HCT116 (cell line): ENCODE results near the gene HDLBP. TPM values are rescaled to one million over a fixed set of nuclear protein-coding genes. Genes with fewer than 3 reads are reported as not detected.

Source experiments
- ATAC-seq: fragments of 200-7000 bp; cut with Tn5 transposase; 2 replicates; pipeline ENCODE4 v1.9.1; 2020; ENCODE audit warnings: mild to moderate bottlenecking, moderate library complexity
- BruUV-seq: library from RNA; stranded (reverse); fragments of 400-500 nt; replicated peaks from 2 replicates; lab custom pipeline; 2021; lab: Mats Ljungman, UMichigan
- CTCF ChIA-PET: fragments of 300-600 bp; sonication (Branson Sonifier 250); formaldehyde crosslinking; loops from one replicate; lab custom pipeline; 2021; ENCODE audit warnings: antibody characterized with exemption; lab: Charles Lee
- POLR2A ChIA-PET: fragments of 300-600, 350-600 bp; sonication (Branson Sonifier 250); formaldehyde crosslinking; loops from one replicate; lab custom pipeline; 2021; ENCODE audit warnings: antibody characterized with exemption; lab: Charles Lee
- RAD21 ChIA-PET, 2 experiments: fragments of 300-600 bp; sonication (Branson Sonifier 250); formaldehyde crosslinking; loops; one replicate each; lab custom pipeline; 2023; ENCODE audit warnings: low total read pairs in 2 of 2; ENCODE audit not compliant: uncharacterized antibody in 2 of 2, unreplicated experiment in 2 of 2, low non-redundant PET in 1 of 2; lab: Charles Lee
- DNase-seq: peaks from one replicate; pipeline ENCODE4 v3.0.0-alpha.2; 2010; ENCODE audit warnings: low read depth, low spot score
- H2AFZ ChIP-seq: fragments of 200-600 bp; shearing (Covaris generic), sonication (generic); 2 replicates; pipeline ENCODE4 v1.6.1; 2017; ENCODE audit warnings: low read depth, mixed run types, mixed read lengths, antibody characterized with exemption, low read length; ENCODE audit not compliant: poor library complexity, severe bottlenecking
- H3K27ac ChIP-seq: 2 replicates; pipeline ENCODE4 v1.5.1; 2012; ENCODE audit warnings: low read depth, low read length
- H3K27me3 ChIP-seq: fragments of 200-600 bp; sonication (generic); 2 replicates; pipeline ENCODE4 v1.6.1; 2016; ENCODE audit warnings: mixed run types, low read length, mixed read lengths; ENCODE audit not compliant: insufficient read depth
- H3K36me3 ChIP-seq, 2 experiments: fragments of 200-500 bp in 1 of 2; fragments of 200-600 bp in 1 of 2; sonication (Bioruptor generic) in 1 of 2; sonication (generic) in 1 of 2; 2 replicates each; pipeline versions ENCODE4 v1.5.1 to v1.6.1; 2014 to 2016; ENCODE audit warnings: low read length in 2 of 2, inconsistent platforms in 1 of 2, mixed read lengths in 1 of 2, mixed run types in 1 of 2; ENCODE audit not compliant: insufficient read depth in 2 of 2, control insufficient read depth in 1 of 2
- H3K4me1 ChIP-seq, 2 experiments: fragments of 200-600 bp in 1 of 2; sonication (generic) in 1 of 2; 2 replicates each; pipeline versions ENCODE4 v1.5.1 to v1.6.1; 2012 to 2017; ENCODE audit warnings: low read length in 2 of 2, inconsistent platforms in 1 of 2, mild to moderate bottlenecking in 1 of 2, mixed read lengths in 1 of 2, mixed run types in 1 of 2, moderate library complexity in 1 of 2; ENCODE audit not compliant: insufficient read depth in 2 of 2, control insufficient read depth in 1 of 2
- H3K4me2 ChIP-seq: fragments of 200-600 bp; sonication (generic); 2 replicates; pipeline ENCODE4 v1.6.1; 2017; ENCODE audit warnings: mixed run types, low read length, mixed read lengths
- H3K4me3 ChIP-seq, 2 experiments: fragments of 200-600 bp in 1 of 2; sonication (generic) in 1 of 2; replicated peaks in 1 of 2; 2 replicates each; pipeline ENCODE4 v1.5.1; 2011 to 2016; ENCODE audit warnings: low read length in 2 of 2, control low read depth in 1 of 2, low read depth in 1 of 2, mild to moderate bottlenecking in 1 of 2, mixed read lengths in 1 of 2, mixed run types in 1 of 2
- H3K79me2 ChIP-seq: fragments of 200-600 bp; sonication (generic); 2 replicates; pipeline ENCODE4 v1.6.1; 2017; ENCODE audit warnings: mild to moderate bottlenecking, mixed run types, low read length, moderate library complexity, mixed read lengths; ENCODE audit not compliant: insufficient read depth
- H3K9ac ChIP-seq: fragments of 200-600 bp; sonication (generic); 2 replicates; pipeline ENCODE4 v1.6.1; 2016; ENCODE audit warnings: low read length, mixed read lengths
- H3K9me2 ChIP-seq: fragments of 200-600 bp; sonication (generic), shearing (Covaris generic); 2 replicates; pipeline ENCODE4 v1.6.1; 2017; ENCODE audit warnings: mixed run types, mild to moderate bottlenecking, moderate library complexity; ENCODE audit not compliant: insufficient read depth
- H3K9me3 ChIP-seq, 2 experiments: fragments of 200-500 bp in 1 of 2; fragments of 200-600 bp in 1 of 2; sonication (Bioruptor generic) in 1 of 2; sonication (generic) in 1 of 2; 2 replicates each; pipeline ENCODE4 v1.6.1; 2014 to 2017; ENCODE audit warnings: low read length in 2 of 2, mixed read lengths in 2 of 2, inconsistent platforms in 1 of 2, low read depth in 1 of 2, mild to moderate bottlenecking in 1 of 2, mixed run types in 1 of 2, moderate library complexity in 1 of 2; ENCODE audit not compliant: control insufficient read depth in 1 of 2, insufficient read depth in 1 of 2
- H4K20me1 ChIP-seq: fragments of 200-600 bp; sonication (generic), shearing (Covaris generic); 2 replicates; pipeline ENCODE4 v1.6.1; 2017; ENCODE audit warnings: mixed run types, mild to moderate bottlenecking, moderate library complexity; ENCODE audit not compliant: insufficient read depth
- CBX3 ChIP-seq: IDR thresholded peaks from 2 replicates; pipeline ENCODE4 v1.6.1; 2012; ENCODE audit warnings: low read depth
- CEBPB ChIP-seq: IDR thresholded peaks from 2 replicates; pipeline ENCODE4 v1.6.1; 2012; ENCODE audit warnings: low read depth
- EGR1 ChIP-seq: IDR thresholded peaks from 2 replicates; pipeline ENCODE4 v1.6.1; 2012; ENCODE audit warnings: low read depth
- ELF1 ChIP-seq: IDR thresholded peaks from 2 replicates; pipeline ENCODE4 v1.6.1; 2012; ENCODE audit warnings: low read depth, borderline replicate concordance
- EZH2 ChIP-seq: fragments of 200-600 bp; sonication (generic); IDR thresholded peaks from 2 replicates; pipeline ENCODE4 v1.6.1; 2017; ENCODE audit warnings: antibody characterized with exemption, mixed run types
- EZH2phosphoT487 ChIP-seq: fragments of 200-600 bp; IDR thresholded peaks from 2 replicates; pipeline ENCODE4 v1.6.1; 2018; ENCODE audit warnings: antibody characterized with exemption, borderline replicate concordance
- FOSL1 ChIP-seq: IDR thresholded peaks from 2 replicates; pipeline ENCODE4 v1.6.1; 2012; ENCODE audit warnings: low read depth
- MAX ChIP-seq: IDR thresholded peaks from 2 replicates; pipeline ENCODE4 v1.6.1; 2012
- RAD21 ChIP-seq: IDR thresholded peaks from 2 replicates; pipeline ENCODE4 v1.6.1; 2012; ENCODE audit warnings: low read depth, mild to moderate bottlenecking
- SIN3A ChIP-seq: IDR thresholded peaks from 2 replicates; pipeline ENCODE4 v1.6.1; 2012; ENCODE audit warnings: low read depth
- SP1 ChIP-seq: IDR thresholded peaks from 2 replicates; pipeline ENCODE4 v1.6.1; 2012; ENCODE audit warnings: low read depth
- SRF ChIP-seq: IDR thresholded peaks from 2 replicates; pipeline ENCODE4 v1.6.1; 2012; ENCODE audit warnings: low read depth
- TCF7L2 ChIP-seq: IDR thresholded peaks from 2 replicates; pipeline ENCODE4 v1.7.0; 2011; ENCODE audit warnings: borderline replicate concordance, inconsistent platforms; ENCODE audit not compliant: insufficient read depth, insufficient read length; ENCODE audit errors: extremely low read depth
- YY1 ChIP-seq: IDR thresholded peaks from 2 replicates; pipeline ENCODE4 v1.6.1; 2011; ENCODE audit warnings: low read length, low read depth, moderate library complexity, mild to moderate bottlenecking; ENCODE audit not compliant: insufficient replicate concordance; ENCODE audit errors: extremely low read depth
- ZFX ChIP-seq: fragments of 450-650 bp; IDR thresholded peaks from 2 replicates; pipeline ENCODE4 v1.6.1; 2017
- ZNF274 ChIP-seq: fragments of 200-500 bp; sonication (Bioruptor generic); IDR thresholded peaks from 2 replicates; pipeline ENCODE4 v1.6.1; 2014; ENCODE audit warnings: mild to moderate bottlenecking, low read depth, low read length, inconsistent platforms
- intact Hi-C: fragments of 100-400 bp; cut with micrococcal nuclease; formaldehyde crosslinking; loops from 2 replicates; pipeline ENCODE4 v1.10.0; 2022
- total RNA-seq: library from RNA; stranded (reverse); gene quantifications from one replicate; pipeline ENCODE4 v1.2.1, GENCODE V29; 2021; ENCODE audit not compliant: unreplicated experiment
- TF ChIP-seq, protein P1 (sequence below): IDR thresholded peaks from 2 replicates; pipeline ENCODE4 v1.6.1; 2011; ENCODE audit warnings: mild to moderate bottlenecking, low read length, moderate library complexity; ENCODE audit not compliant: insufficient replicate concordance; ENCODE audit errors: extremely low read depth
- TF ChIP-seq, protein P2 (sequence below): IDR thresholded peaks from 2 replicates; pipeline ENCODE4 v1.6.1; 2012
- TF ChIP-seq, protein P3 (sequence below), 3 experiments: fragments of 200-600 bp in 1 of 3; sonication (generic) in 1 of 3; IDR thresholded peaks in 2 of 3; conservative IDR thresholded peaks in 1 of 3; 2 replicates each; pipeline ENCODE4 v1.5.1; 2012 to 2017; ENCODE audit warnings: low read depth in 2 of 3, low read length in 2 of 3, antibody characterized with exemption in 1 of 3, borderline replicate concordance in 1 of 3, control low read depth in 1 of 3, mild to moderate bottlenecking in 1 of 3, mixed read lengths in 1 of 3, mixed run types in 1 of 3, moderate library complexity in 1 of 3; ENCODE audit not compliant: insufficient read depth in 1 of 3

Gene HDLBP
- total RNA-seq, 1 experiment from 2014 or later, result 462 TPM

- Histone ChIP-seq H3K9ac (no peak overlapping the region), H3K36me3 (no peaks in the 10 kb centered on the region), H3K9me3 (no peaks in the 10 kb centered on the region), H3K4me2 (no peak overlapping the region), H3K79me2 (no peaks in the 10 kb centered on the region), H3K9me2 (no peaks in the 10 kb centered on the region), H4K20me1 (no peaks in the 10 kb centered on the region), H3K27me3 (no peaks in the 10 kb centered on the region), H3K4me3 (no peak overlapping the region), H3K4me1 (no peaks in the 10 kb centered on the region), H2AFZ (no peak overlapping the region), H3K27ac (no peak overlapping the region)
- TF ChIP-seq, protein P1, sequence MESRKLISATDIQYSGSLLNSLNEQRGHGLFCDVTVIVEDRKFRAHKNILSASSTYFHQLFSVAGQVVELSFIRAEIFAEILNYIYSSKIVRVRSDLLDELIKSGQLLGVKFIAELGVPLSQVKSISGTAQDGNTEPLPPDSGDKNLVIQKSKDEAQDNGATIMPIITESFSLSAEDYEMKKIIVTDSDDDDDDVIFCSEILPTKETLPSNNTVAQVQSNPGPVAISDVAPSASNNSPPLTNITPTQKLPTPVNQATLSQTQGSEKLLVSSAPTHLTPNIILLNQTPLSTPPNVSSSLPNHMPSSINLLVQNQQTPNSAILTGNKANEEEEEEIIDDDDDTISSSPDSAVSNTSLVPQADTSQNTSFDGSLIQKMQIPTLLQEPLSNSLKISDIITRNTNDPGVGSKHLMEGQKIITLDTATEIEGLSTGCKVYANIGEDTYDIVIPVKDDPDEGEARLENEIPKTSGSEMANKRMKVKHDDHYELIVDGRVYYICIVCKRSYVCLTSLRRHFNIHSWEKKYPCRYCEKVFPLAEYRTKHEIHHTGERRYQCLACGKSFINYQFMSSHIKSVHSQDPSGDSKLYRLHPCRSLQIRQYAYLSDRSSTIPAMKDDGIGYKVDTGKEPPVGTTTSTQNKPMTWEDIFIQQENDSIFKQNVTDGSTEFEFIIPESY, result no peak
- TF ChIP-seq ZFX, result no peak
- no peak for TF ChIP-seq SIN3A
- no peak for TF ChIP-seq YY1
- TF ChIP-seq CBX3, result no peak
- TF ChIP-seq EZH2, result no peak
- no peak for TF ChIP-seq EZH2phosphoT487
- no peak for TF ChIP-seq CEBPB
- TF ChIP-seq SRF, result no peak
- TF ChIP-seq, protein P2, sequence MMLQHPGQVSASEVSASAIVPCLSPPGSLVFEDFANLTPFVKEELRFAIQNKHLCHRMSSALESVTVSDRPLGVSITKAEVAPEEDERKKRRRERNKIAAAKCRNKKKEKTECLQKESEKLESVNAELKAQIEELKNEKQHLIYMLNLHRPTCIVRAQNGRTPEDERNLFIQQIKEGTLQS, result no peak
- no peak for TF ChIP-seq ELF1
- TF ChIP-seq MAX, result no peak
- TF ChIP-seq TCF7L2, result no peak
- TF ChIP-seq, protein P3, sequence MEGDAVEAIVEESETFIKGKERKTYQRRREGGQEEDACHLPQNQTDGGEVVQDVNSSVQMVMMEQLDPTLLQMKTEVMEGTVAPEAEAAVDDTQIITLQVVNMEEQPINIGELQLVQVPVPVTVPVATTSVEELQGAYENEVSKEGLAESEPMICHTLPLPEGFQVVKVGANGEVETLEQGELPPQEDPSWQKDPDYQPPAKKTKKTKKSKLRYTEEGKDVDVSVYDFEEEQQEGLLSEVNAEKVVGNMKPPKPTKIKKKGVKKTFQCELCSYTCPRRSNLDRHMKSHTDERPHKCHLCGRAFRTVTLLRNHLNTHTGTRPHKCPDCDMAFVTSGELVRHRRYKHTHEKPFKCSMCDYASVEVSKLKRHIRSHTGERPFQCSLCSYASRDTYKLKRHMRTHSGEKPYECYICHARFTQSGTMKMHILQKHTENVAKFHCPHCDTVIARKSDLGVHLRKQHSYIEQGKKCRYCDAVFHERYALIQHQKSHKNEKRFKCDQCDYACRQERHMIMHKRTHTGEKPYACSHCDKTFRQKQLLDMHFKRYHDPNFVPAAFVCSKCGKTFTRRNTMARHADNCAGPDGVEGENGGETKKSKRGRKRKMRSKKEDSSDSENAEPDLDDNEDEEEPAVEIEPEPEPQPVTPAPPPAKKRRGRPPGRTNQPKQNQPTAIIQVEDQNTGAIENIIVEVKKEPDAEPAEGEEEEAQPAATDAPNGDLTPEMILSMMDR (IDR thresholded peaks at IDR 0.05 in 2 of 3, conservative IDR thresholded peaks at IDR 0.05 in 1 of 3; ENCODE audit: borderline replicate concordance in 1 of 3, insufficient read depth in 1 of 3, low read depth in 2 of 3, low read length in 2 of 3), result no peak
- no peak for TF ChIP-seq ZNF274
- no peak for TF ChIP-seq RAD21
- TF ChIP-seq SP1, result no peak
- no peak for TF ChIP-seq EGR1
- no peak for TF ChIP-seq FOSL1
- POLR2A ChIA-PET, result no interaction called here
- RAD21 ChIA-PET, result no interaction called here
- CTCF ChIA-PET, result no interaction called here
- ATAC-seq (no peak), DNase-seq (no peak)
- no TSS peak for BruUV-seq
- intact Hi-C loops, result no loop called here
Observed at GRCh38 chr2:241178961-241179360, 136.5 kb downstream of the HDLBP start.
